Astrocyte of the spinal cord (primary cell): ENCODE results near the gene CCDC85C.

Experiments used
- DNase-seq: peaks from one replicate; pipeline ENCODE4 v3.0.0; 2011; ENCODE audit warnings: low read depth, low spot score
- H3K4me3 ChIP-seq: 2 replicates; pipeline ENCODE4 v1.5.1; 2011; ENCODE audit warnings: low read depth, mild to moderate bottlenecking, low read length, moderate library complexity
- in situ Hi-C: cut with HindIII; loops from 2 replicates; pipeline ENCODE4 v1.10.0; 2017; ENCODE audit warnings: low sequenced_read_pairs
- TF ChIP-seq, protein P1 (sequence below): IDR thresholded peaks from 2 replicates; pipeline ENCODE4 v1.5.1; 2012; ENCODE audit warnings: low read depth, mild to moderate bottlenecking, low read length, inconsistent platforms

CCDC85C gene

DNA sequence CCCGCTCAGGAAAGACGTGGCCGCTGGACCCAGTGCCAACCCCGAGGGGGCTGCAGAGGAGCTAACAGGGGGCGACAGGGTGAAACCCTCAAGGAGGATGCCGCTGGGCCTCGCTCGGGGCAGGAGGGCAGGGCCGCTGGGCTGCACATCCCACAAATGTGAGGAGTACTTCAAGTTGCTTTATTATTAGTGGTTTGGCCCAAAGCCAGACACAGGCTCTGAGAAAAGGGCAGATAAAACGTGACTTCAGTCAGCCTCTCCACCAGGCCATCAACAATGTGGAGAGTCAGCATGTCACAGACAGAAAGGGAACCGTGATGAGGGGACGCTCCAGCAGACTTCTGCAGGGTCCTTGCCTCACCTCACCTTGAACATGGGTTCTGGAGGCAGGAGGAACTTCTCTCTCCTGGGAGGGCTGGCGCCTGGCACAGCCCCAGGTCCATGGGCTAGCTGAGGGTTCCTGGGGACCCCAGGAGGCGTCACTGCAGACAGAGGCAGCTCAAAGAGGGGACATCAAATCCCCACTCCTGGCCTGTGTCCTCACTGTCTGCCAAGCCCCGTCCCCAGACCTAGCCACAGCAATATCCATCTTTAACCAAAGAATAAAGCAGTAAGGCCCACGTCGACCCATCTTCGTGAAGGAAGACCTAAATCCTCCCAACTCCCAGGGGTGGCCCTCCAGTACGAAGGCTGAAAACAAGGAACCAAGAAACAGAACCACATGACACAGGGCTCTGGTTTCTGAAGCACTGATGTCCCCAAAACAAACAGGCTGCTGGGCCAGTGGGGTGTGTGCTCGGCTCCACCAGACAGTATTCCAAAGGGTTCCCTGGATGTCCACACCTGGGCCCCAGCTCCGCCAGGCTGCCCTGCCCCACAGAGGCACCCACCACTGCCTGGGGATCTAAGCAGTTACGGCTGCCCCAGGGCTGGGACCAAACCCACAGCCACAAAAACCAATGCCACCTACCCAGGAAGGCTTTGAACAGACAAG is 35.1 kb downstream of the CCDC85C start:
- TF ChIP-seq, protein P1, sequence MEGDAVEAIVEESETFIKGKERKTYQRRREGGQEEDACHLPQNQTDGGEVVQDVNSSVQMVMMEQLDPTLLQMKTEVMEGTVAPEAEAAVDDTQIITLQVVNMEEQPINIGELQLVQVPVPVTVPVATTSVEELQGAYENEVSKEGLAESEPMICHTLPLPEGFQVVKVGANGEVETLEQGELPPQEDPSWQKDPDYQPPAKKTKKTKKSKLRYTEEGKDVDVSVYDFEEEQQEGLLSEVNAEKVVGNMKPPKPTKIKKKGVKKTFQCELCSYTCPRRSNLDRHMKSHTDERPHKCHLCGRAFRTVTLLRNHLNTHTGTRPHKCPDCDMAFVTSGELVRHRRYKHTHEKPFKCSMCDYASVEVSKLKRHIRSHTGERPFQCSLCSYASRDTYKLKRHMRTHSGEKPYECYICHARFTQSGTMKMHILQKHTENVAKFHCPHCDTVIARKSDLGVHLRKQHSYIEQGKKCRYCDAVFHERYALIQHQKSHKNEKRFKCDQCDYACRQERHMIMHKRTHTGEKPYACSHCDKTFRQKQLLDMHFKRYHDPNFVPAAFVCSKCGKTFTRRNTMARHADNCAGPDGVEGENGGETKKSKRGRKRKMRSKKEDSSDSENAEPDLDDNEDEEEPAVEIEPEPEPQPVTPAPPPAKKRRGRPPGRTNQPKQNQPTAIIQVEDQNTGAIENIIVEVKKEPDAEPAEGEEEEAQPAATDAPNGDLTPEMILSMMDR = no peak

DNA sequence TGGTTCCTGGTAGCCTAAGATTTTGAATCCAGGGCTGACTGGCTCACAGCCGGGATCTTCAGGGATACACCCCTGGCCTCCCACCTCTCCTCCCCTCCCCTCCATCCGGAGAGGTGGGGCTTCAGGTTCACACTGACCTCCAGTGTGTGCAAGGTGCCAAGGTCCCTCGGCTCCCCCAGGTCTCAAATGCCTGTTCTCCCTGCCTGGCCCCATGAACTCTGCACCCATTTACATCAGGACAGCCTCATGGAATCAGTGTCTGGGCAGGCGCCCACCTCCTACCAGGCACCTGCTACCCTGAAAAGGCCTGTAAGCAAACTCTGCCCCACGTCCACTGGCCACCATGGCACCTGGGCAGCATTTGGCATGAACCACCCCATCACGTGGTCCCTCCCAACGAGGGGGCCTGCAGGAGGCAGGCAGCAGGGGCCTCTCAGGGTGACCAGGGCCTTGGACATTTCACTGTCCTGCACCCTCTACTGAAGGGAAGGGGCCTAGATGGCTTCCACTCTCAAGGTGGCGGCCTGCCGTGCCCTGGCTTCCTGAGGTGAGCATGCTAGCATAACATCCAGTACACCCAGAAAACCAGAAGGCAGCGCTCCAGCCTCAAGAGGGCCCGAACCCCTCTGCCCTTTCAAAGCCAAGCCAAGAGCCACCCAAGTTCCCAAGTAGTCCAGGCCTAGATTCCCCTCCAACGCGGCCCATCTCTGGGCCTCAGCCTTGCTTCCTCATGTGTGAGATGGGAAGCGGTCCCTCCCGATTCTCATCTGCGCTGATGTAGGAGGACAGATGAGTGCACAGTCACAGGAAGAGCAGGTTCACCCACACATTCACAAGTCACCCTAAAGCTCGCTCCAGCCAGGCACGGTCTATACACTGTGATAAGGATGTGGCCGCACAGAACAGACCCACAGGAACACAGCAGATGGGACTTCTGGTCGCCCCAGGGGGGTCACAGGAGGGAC is 37.3 kb downstream of the CCDC85C start:
- H3K4me3 ChIP-seq = no peak overlapping the region
- no peak for DNase-seq
- in situ Hi-C loops = no loop called here
- TF ChIP-seq, protein P1 = no peak

More for the DNA sequence above, 35.1 kb downstream of the CCDC85C start:
- H3K4me3 ChIP-seq = no peak overlapping the region
- DNase-seq = peak; percentile 54
- in situ Hi-C loops = no loop called here

DNA sequence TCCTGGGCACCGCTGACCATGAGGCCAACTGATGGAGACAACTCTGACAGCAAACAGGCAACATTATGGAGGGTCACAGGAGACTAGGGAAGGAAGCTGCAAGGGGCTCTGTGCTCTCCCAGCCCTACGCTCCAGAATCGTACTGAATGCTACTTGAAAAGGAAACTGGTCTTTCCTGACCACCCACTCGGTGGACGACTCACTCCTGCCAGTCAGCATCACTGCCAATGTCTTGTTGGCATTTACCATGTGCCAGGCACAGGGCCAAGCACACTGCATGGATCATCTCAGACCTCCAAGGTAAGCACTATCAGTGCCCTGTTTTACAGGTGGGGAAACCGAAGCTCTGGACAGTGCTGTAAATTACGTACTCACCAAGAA is 38.0 kb downstream of the CCDC85C start:
- H3K4me3 ChIP-seq = no peak overlapping the region
- DNase-seq = no peak
- TF ChIP-seq, protein P1 = no peak
- in situ Hi-C loops = no loop called here

DNA sequence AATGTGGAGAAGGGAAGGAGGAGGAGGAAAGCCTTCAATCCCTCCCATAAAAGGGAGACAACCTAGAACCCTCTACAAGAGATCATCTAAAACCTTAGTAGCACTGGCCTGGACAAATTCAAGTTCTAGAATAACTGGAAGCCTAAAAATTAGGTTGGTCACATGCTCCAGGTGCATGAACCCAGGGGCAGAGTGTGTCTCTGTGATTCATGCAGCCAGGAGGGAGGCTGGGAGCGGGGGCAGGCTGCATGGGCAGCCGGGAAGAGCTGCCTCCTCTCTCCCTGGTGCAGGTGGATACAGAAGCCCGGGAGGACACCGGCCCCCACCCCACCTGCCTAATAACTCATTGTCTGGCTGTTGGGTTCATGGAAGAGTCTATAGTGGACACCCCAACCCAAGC is 38.6 kb downstream of the CCDC85C start:
- DNase-seq = no peak
- in situ Hi-C loops = no loop called here
- H3K4me3 ChIP-seq = no peak overlapping the region
- TF ChIP-seq, protein P1 = no peak

DNA sequence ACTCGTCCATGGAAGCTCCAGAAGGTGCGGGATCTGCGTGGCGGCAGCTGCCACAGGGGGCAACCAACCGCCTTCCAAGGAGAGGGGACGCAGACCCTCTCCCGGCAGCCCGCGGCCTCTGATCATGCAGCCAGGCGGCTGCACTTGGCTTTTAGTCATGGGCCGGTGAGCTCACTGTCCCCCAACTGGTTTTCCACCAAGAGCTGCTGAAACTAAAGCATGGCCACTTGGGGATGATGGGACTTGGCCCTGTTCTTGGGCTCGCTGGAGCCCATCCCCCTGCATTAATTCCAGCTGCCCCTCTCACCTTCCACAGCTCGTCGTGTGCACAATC is 39.1 kb downstream of the CCDC85C start:
- no peak overlapping the region for H3K4me3 ChIP-seq
- in situ Hi-C loops = no loop called here
- TF ChIP-seq, protein P1 = no peak
- no peak for DNase-seq

DNA sequence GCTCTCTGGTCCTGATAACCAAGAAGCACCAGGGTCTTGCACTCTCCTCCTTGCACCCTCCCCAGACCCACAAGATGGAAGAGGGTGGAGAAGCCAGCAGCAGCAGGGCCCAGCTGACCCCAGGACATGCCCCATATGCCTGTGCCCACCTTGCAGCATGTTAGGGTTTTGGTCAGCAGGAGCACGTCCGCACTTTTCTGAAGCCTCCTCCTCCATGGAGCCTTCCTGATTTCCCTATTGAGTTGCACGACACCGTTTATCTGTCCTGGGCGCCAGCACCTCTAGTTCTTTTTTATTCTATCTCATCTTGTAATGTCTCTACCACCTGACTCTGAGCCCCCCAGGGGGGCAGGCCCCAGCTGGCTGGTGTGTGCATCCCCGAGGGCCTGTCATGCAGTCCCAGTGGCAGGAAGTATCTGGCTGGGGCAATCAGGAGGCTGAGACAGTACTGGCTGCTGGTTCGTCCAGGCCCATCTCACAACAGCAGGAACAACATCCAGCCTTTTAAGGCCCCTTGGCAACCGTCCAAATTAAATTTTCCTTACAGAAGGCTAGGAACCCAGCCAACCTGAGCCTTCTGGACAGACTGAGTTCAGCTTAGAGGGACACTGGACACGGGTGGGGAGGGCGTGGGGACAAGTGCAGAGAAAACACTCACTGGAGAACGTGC is 39.6 kb downstream of the CCDC85C start:
- H3K4me3 ChIP-seq = no peak overlapping the region
- peak; percentile 81 for DNase-seq
- in situ Hi-C loops = no loop called here
- TF ChIP-seq, protein P1 = no peak
